GM13977 (cell line): ENCODE measurements around the gene MTUS2.

Experiments used
- DNase-seq: peaks from one replicate; pipeline ENCODE4 v3.0.0; 2012; ENCODE audit warnings: low spot score
- in situ Hi-C: fragments of 300-500 bp; cut with MboI; formaldehyde crosslinking; loops from one replicate; pipeline ENCODE4 v1.12.0; 2022; ENCODE audit warnings: low sequenced_read_pairs, low pct_unique_long_range_greater_than_20kb, mixed read lengths, inconsistent platforms; ENCODE audit not compliant: unreplicated experiment
- TF ChIP-seq, protein P1 (sequence below): IDR thresholded peaks from 2 replicates; pipeline ENCODE4 v1.5.1; 2012; ENCODE audit warnings: mild to moderate bottlenecking, control low read depth; ENCODE audit not compliant: insufficient read depth; ENCODE audit errors: extremely low read depth, missing control alignments

The MTUS2 gene

GRCh38 chr13:29513002-29513980, 693.2 kb downstream of the MTUS2 start:
- TF ChIP-seq, protein P1, sequence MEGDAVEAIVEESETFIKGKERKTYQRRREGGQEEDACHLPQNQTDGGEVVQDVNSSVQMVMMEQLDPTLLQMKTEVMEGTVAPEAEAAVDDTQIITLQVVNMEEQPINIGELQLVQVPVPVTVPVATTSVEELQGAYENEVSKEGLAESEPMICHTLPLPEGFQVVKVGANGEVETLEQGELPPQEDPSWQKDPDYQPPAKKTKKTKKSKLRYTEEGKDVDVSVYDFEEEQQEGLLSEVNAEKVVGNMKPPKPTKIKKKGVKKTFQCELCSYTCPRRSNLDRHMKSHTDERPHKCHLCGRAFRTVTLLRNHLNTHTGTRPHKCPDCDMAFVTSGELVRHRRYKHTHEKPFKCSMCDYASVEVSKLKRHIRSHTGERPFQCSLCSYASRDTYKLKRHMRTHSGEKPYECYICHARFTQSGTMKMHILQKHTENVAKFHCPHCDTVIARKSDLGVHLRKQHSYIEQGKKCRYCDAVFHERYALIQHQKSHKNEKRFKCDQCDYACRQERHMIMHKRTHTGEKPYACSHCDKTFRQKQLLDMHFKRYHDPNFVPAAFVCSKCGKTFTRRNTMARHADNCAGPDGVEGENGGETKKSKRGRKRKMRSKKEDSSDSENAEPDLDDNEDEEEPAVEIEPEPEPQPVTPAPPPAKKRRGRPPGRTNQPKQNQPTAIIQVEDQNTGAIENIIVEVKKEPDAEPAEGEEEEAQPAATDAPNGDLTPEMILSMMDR: no peak
- in situ Hi-C loops: loop anchor here (25.0 kb wide), 1 partner anchor 599 kb away; no protein-coding TSS in a partner anchor
- no peak for DNase-seq

DNA sequence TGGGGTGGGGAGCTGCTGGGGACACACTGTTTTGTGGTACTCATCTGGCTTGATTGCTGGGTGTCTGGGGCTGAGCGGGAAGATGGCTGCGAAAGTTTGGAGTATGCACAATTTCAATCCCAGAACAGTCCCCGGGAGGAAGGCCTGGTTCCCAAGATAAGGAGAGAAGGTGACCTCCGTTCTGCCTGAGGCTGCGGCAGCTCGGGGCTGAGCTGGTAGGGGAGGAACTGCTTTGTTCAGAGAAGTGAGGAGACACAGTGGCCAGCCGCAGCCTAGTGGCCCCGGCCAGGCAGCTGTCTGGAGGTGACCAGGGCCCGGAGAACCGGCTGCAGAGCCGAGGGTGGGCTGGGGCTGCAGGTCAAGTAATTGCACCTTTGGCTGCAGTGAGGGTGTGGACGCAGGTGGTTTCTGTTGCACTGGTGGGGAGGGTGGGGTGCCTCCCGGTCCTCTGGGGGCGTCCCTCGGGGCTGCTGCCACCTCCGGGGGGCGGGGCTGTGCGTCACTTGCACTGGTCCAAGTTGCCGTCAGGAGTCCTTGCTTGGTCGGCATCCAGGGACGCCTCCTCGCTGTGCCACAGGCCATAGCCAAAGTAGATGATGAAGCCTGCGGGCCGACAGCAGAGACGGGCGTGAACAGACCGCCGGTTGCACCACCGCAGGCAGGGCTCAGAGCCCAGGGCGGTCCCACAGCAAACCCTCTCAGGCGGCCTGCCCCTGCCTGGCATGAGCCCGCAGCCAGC, 694.0 kb downstream of the MTUS2 start:
- TF ChIP-seq, protein P1: no peak
- in situ Hi-C loops: loop anchor here (25.0 kb wide), 1 partner anchor 598 kb away; no protein-coding TSS in a partner anchor
- no peak for DNase-seq

DNA sequence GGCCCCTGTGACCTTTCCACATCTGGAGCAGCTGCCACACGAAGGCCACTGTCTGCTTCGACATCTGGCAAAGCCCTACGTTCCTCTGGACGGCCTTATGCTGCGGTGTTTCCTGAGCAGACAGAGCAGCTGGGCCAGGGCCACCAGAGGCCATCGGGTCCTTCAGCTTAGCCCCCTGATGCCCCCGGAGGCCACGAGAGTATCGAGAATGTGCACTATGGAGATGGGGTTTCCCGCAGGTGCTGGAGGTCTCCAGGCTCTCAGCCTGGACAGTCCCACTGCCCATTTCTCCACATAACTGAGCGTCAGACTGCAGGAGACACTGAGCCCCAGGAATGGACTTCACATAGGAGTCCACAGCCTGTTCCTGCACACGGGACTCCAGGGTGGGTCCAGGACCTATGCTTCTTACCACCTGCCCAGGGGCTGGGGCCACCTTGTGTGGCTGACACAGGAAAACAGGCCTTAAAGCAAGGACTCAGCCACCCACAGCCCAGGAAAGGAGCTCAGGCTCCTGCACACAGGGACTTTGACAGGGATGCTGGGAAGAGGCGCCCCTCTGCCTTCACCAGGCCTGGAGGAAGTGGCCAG, 694.7 kb downstream of the MTUS2 start:
- DNase-seq: no peak
- in situ Hi-C loops: loop anchor here (25.0 kb wide), 1 partner anchor 597 kb away; no protein-coding TSS in a partner anchor
- TF ChIP-seq, protein P1: no peak

- DNase-seq: no peak
- TF ChIP-seq, protein P1: no peak
- in situ Hi-C loops: loop anchor here (25.0 kb wide), 1 partner anchor 597 kb away; no protein-coding TSS in a partner anchor
Measured at GRCh38 chr13:29515372-29515771, 695.2 kb downstream of the MTUS2 start.

GRCh38 chr13:29516012-29516411, 695.9 kb downstream of the MTUS2 start:
- TF ChIP-seq, protein P1: no peak
- no peak for DNase-seq
- in situ Hi-C loops: loop anchor here (25.0 kb wide), 1 partner anchor 596 kb away; no protein-coding TSS in a partner anchor

DNA sequence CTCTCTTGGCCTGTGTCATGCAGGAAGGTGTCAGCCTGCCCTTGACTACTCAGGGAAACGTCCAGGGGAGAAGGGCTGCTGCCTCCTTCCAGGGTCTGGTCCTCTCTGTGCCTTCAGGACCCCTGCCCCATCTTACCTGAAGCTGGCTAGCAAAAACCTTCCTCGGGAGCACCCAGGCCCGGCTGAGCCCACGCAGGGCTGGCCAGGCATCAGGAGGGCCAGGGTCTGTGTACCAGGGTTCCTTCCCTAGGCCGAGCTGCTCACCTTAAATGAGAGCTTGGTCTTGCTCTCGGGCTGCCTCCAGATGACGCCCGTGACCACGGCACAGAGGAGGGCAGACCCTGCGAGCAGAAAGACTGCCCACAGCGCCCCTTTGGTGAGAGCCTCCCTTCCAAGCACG, 696.7 kb downstream of the MTUS2 start:
- in situ Hi-C loops: loop anchor here (25.0 kb wide), 1 partner anchor 595 kb away; no protein-coding TSS in a partner anchor
- TF ChIP-seq, protein P1: no peak
- DNase-seq: no peak
